Measurements from ENCODE around the gene TMEM161A. TPM values are rescaled to one million over a fixed set of nuclear protein-coding genes. Genes with fewer than 3 reads are reported as not detected.
A peak's percentile ranks its signal among the peaks of the same experiment; 100 is the strongest.

TMEM161A gene
- total and polyA plus RNA-seq, 9 of the 15 experiments (the other 6 are each of a cell fraction or from before 2014, with no cell fraction given): 0.63 to 92.3 (median 38.9) TPM

GRCh38 chr19:19105365-19106055, 32.8 kb downstream of the TMEM161A start (continued):
- no peak for TF ChIP-seq TSHZ1 (CRISPR knock-in tag; IDR thresholded peaks at IDR 0.05)
- TF ChIP-seq POLR2A (conservative IDR thresholded peaks at IDR 0.05): peak; percentile 89
- no peak for TF ChIP-seq KLF1 (tag; IDR thresholded peaks at IDR 0.05)
- peak; percentile 87 for TF ChIP-seq MGA (IDR thresholded peaks at IDR 0.05)
- no peak for TF ChIP-seq NEUROD1 (IDR thresholded peaks at IDR 0.05; ENCODE audit: borderline replicate concordance, low read depth, low read length, partially characterized antibody)
- TF ChIP-seq PHTF2 (CRISPR knock-in tag; IDR thresholded peaks at IDR 0.05): no peak
- no peak for TF ChIP-seq CEBPG (CRISPR knock-in tag; IDR thresholded peaks at IDR 0.05)
- TF ChIP-seq CEBPG (tag; conservative IDR thresholded peaks at IDR 0.05 in 1 of 2, IDR thresholded peaks at IDR 0.05 in 1 of 2): no peak
- TF ChIP-seq ASH1L (IDR thresholded peaks at IDR 0.05; ENCODE audit: borderline replicate concordance, low read depth, partially characterized antibody): no peak
- no peak for TF ChIP-seq ZNF324 (CRISPR knock-in tag; IDR thresholded peaks at IDR 0.05)
- TF ChIP-seq BHLHE40 (IDR thresholded peaks at IDR 0.05; ENCODE audit: low read length): no peak
- no peak for TF ChIP-seq RBM17 (IDR thresholded peaks at IDR 0.05; ENCODE audit: borderline replicate concordance, low read depth, low read length)
- no peak for TF ChIP-seq ZNF24 (IDR thresholded peaks at IDR 0.05)
- no peak for TF ChIP-seq NFE2 (IDR thresholded peaks at IDR 0.05; ENCODE audit: low read depth)
- TF ChIP-seq CBFA2T3 (IDR thresholded peaks at IDR 0.05): no peak
